ENCODE results near the gene LRMDA. TPM values are rescaled to one million over a fixed set of nuclear protein-coding genes. Genes with fewer than 3 reads are reported as not detected.

The LRMDA gene
- total RNA-seq, 1 experiment from 2014 or later: 4.8 TPM

DNA sequence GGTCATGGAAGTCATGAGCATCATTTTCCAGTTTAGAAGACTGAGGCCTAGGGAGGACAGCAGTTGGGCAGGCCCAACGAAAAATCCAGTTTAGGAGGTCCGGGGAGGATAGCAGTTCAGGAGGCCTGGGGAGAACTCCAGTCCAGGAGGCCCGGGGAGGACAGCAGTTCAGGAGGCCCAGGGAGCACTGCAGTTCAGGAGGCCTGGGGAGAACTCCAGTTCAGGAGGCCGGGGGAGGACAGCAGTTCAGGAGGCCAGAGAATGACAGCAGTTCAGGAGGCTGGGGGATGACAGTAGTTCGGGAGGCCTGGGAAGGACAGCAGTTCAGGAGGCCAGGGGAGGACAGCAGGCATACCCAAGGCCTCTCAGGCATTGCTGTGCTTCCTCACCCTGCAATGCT lies 453.4 kb downstream of the LRMDA start:
- no peak overlapping the region for H3K4me3 ChIP-seq (replicated peaks in 1 of 2; ENCODE audit: low read depth in 1 of 2, low read length in 2 of 2)
- no peak for TF ChIP-seq TCF7L2 (IDR thresholded peaks at IDR 0.05; ENCODE audit: borderline replicate concordance, extremely low read depth, insufficient read depth, insufficient read length)
- no peak for TF ChIP-seq ZBTB33 (IDR thresholded peaks at IDR 0.05; ENCODE audit: extremely low read depth, insufficient replicate concordance, low read length)
- TF ChIP-seq YY1 (IDR thresholded peaks at IDR 0.05; ENCODE audit: extremely low read depth, insufficient replicate concordance, low read depth, low read length): no peak
- TF ChIP-seq EZH2phosphoT487 (IDR thresholded peaks at IDR 0.05; ENCODE audit: borderline replicate concordance): no peak
- TF ChIP-seq, protein P1, sequence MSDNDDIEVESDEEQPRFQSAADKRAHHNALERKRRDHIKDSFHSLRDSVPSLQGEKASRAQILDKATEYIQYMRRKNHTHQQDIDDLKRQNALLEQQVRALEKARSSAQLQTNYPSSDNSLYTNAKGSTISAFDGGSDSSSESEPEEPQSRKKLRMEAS (IDR thresholded peaks at IDR 0.05): no peak
- TF ChIP-seq JUND (IDR thresholded peaks at IDR 0.05): no peak
- no peak for TF ChIP-seq SIN3A (IDR thresholded peaks at IDR 0.05; ENCODE audit: low read depth)
- no peak for TF ChIP-seq POLR2AphosphoS5 (IDR thresholded peaks at IDR 0.05; ENCODE audit: low read depth, low read length)
- TF ChIP-seq, protein P2, sequence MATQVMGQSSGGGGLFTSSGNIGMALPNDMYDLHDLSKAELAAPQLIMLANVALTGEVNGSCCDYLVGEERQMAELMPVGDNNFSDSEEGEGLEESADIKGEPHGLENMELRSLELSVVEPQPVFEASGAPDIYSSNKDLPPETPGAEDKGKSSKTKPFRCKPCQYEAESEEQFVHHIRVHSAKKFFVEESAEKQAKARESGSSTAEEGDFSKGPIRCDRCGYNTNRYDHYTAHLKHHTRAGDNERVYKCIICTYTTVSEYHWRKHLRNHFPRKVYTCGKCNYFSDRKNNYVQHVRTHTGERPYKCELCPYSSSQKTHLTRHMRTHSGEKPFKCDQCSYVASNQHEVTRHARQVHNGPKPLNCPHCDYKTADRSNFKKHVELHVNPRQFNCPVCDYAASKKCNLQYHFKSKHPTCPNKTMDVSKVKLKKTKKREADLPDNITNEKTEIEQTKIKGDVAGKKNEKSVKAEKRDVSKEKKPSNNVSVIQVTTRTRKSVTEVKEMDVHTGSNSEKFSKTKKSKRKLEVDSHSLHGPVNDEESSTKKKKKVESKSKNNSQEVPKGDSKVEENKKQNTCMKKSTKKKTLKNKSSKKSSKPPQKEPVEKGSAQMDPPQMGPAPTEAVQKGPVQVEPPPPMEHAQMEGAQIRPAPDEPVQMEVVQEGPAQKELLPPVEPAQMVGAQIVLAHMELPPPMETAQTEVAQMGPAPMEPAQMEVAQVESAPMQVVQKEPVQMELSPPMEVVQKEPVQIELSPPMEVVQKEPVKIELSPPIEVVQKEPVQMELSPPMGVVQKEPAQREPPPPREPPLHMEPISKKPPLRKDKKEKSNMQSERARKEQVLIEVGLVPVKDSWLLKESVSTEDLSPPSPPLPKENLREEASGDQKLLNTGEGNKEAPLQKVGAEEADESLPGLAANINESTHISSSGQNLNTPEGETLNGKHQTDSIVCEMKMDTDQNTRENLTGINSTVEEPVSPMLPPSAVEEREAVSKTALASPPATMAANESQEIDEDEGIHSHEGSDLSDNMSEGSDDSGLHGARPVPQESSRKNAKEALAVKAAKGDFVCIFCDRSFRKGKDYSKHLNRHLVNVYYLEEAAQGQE (IDR thresholded peaks at IDR 0.05; ENCODE audit: low read depth): no peak
- no peak for TF ChIP-seq CEBPB (IDR thresholded peaks at IDR 0.05; ENCODE audit: low read depth)
- TF ChIP-seq ZFX (IDR thresholded peaks at IDR 0.05): no peak
- no peaks in the 10 kb centered on the region for H3K4me1 ChIP-seq (ENCODE audit: control insufficient read depth in 1 of 2, insufficient read depth in 2 of 2, low read length in 2 of 2)
- POLR2A ChIA-PET: no interaction called here
- intact Hi-C loops (cut with micrococcal nuclease): no loop called here
- DNase-seq (ENCODE audit: low read depth, low spot score) (no peak), ATAC-seq (no peak)
- no peaks in the 10 kb centered on the region for H3K79me2 ChIP-seq (ENCODE audit: insufficient read depth, low read length)
- no TSS peak for BruUV-seq (replicated peaks)
- no peak overlapping the region for H3K27ac ChIP-seq (ENCODE audit: low read depth, low read length)
- CTCF ChIA-PET: no interaction called here
- H3K9ac ChIP-seq (ENCODE audit: low read length): no peak overlapping the region
- RAD21 ChIA-PET (ENCODE audit: low non-redundant PET in 1 of 2, low total read pairs in 2 of 2, uncharacterized antibody in 2 of 2, unreplicated experiment in 2 of 2): no interaction called here
- no peaks in the 10 kb centered on the region for H3K9me3 ChIP-seq (ENCODE audit: control insufficient read depth in 1 of 2, insufficient read depth in 1 of 2, low read depth in 1 of 2, low read length in 2 of 2)
- H4K20me1 ChIP-seq (ENCODE audit: insufficient read depth): no peaks in the 10 kb centered on the region
- H3K27me3 ChIP-seq (ENCODE audit: insufficient read depth, low read length): no peaks in the 10 kb centered on the region
- H3K4me2 ChIP-seq (ENCODE audit: low read length): no peak overlapping the region
- no peaks in the 10 kb centered on the region for H3K9me2 ChIP-seq (ENCODE audit: insufficient read depth)
- no peaks in the 10 kb centered on the region for H3K36me3 ChIP-seq (ENCODE audit: control insufficient read depth in 1 of 2, insufficient read depth in 2 of 2, low read length in 2 of 2)
- no peak overlapping the region for H2AFZ ChIP-seq (ENCODE audit: low read depth, low read length, poor library complexity, severe bottlenecking)

Measured in HCT116 (cell line).